Stimulated activated CD8-positive, alpha-beta memory T cell treated with anti-CD3 and anti-CD28 coated beads, Interleukin-7, amount 100 ng/mL, for 48 hours (primary cell): Measurements from ENCODE around the gene TCEAL7.

ENCODE experiments used
- DNase-seq, 2 donors: peaks; one replicate each; pipeline ENCODE4 v3.0.0-alpha.2; 2020; ENCODE audit warnings: low read depth in 1 of 2; ENCODE audit errors: extremely low read depth in 1 of 2

TCEAL7 gene

DNA sequence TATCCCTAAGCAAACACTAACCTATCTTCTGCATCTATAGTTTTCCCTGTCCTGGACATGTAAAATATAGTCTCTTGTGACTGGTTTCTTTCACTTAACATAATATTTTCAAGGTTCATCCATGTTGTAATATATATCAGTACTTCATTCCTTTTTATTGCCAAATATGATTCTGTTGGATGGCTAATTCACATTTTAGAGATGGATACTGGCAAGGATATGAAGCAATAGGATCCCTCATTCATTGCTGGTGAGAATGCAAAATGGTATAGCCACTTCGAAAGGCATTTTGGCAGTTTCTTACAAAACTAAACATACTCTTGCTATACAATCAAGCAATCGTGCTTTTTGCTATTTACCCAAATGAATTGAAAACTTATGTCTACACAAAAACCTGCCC, 33.0 kb downstream of the TCEAL7 start:
- no peak for DNase-seq

DNA sequence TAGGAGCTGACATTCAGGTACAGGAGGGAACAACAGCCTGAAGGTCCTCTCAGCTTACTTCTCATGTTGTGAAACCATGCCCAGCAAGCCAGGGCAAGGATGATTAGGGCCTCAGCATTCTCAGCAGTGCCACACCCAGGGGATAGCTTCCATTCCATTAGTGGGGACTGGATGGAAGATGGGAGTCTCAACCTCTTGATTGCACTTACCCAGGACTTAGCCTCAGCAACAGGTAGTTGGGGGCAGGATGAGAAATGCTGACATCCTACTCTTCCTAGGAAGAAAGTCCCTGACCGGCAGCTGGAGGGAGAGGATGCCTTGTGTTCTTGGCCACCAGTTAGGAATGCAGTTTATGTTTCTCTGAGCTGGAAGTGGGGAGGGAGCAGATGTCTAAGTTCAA, 37.5 kb downstream of the TCEAL7 start:
- no peak for DNase-seq

DNA sequence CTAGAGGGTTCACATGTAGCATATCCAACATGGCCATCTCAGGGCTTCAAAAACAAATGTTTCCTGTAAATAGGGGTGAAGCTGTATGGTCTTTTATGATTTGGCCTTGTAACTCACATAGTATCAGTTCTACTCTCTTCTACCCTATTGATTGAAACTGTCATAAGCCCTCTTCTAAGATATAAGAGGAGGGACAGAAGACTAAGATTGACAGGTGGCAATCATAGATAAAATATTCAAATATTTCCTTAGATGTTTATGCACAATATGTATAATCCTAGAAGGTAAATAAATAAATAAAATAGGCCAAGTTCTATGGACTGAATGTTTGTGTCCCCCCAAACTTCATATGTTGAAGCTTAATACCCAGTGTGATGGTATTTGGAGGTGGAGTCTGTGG, 39.4 kb downstream of the TCEAL7 start:
- no peak for DNase-seq

DNA sequence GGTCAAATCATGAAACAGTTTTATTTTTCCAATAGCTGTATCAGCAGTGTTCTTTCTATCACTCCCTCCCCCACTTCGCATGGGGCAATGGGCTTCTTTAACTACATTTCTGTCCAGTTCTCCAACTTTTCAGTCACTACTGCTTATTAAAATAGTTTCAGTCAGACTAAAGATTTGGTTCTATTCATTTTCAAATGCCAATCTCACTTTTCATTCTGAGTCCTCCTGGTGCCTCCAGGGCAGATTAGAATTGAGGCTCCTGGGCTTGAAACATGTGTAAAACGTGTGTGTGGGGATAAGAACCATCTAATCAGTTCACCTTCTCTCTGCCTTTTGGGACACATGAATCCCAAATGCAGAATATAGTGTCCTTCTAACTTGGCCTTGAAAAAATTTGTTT, 42.8 kb downstream of the TCEAL7 start:
- no peak for DNase-seq

DNA sequence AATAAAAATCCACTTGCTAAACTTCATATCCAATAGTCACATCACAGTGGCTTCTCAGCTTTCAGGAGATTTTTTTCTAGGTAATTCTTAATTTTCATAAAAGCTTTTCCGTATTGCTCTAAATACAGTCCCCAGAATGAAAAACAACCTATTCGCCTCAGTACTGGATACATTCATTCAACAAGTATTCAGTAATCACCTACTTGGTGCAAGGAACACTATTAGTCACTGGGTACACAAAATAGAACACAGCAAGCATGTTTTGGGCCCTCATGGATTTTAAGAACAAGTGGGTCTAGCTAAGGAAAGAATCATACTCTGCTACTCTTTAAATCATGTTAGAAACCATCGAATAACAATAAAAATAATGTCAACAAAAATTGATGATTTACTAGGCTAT, 43.5 kb downstream of the TCEAL7 start:
- no peak for DNase-seq

DNA sequence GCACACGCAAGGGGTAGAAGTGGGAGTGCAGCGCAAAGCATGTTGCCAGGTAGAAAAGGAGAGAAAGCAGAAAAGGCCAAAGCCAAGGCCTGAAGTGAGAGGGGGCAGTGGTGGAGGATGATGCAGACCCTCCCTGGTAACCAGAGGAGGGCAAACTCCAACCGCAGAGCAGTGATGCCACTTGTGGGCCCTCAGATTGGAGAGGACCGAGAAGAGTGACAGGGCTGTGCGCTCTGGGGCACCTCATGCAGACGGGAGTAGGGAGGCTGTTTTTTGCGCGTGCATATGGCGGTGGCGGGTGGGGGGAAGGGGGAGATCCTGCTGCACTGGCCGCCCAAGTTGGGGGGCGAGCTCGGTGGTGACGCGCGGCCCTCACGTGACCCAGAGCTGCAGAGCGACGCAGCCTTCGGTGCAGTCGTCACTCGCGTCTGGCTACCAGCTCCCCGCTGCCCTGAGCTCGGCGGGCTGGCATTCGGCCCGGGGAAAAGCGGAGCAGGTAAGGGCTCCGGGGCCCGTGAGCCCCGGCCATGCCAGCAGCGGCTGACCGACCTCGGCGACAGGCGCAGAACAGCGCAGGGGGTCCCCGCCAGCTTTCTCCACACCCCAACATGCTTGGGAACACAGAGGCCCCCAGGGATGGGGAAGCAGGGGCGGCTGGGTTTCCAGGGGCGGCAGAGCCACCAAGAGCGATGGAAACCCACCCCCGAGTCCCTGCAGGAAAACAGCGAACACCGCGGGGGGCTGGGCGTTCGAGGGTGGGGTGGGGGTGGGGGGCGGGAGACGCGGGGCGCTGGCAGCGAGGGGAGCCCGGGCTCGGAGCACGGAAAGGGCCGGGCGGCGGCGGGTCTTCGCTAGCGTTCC, 46.3 kb downstream of the TCEAL7 start, which contains the start of gene BEX3:
TSS of gene BEX3 (plus strand) at position 421 of the 861 bp plus-strand sequence. CDS start 984 bp downstream, outside the sequence.
- peak in 1 of 2 donors; percentile 8 for DNase-seq

DNA sequence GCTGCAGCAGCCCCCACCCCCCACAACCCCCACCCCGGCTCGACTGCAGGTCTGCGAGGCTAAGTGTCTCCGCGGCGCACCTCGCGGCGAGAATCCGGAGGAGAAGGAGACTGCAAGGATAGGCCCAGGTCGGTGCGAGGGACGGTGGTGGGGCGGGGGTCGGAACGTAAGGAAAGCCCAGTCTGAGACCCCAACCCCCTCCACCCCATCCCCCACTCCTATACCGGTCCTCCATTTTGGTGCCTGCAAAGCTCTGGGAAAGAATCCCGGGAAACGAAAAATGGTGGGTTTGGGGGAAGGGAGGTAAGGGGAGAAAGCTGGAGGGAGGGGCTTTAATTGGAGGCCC, 46.9 kb downstream of the TCEAL7 start:
- no peak for DNase-seq

DNA sequence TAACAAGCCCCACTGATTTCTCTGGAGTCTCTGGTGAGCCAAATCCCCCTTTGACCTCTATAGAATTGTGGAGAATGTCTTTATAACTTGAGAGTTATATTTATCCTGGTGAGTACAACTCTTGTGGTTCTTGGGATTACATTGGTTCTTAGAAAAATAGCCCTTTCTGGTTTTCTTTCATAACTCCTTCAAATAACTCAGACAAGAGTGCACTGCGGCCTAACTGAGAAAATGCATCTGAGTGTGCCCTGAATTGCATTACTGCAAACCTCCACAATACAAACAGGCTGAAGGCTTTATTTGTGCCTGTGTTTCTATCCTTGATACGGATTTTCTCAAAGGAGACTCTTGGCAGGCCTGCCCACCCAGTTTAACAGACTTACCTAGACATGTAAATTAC, 49.0 kb downstream of the TCEAL7 start:
- no peak for DNase-seq
